Uterus (tissue), 2 donors: ENCODE measurements around the gene ME1.

ENCODE experiments used
- POLR2A ChIP-seq, 2 donors: fragments of 450-650 bp; IDR thresholded peaks; one replicate each; pipeline ENCODE4 v1.6.1; 2016; ENCODE audit warnings: antibody characterized with exemption in 2 of 2, mild to moderate bottlenecking in 1 of 2, moderate library complexity in 1 of 2
- TF ChIP-seq, protein P1 (sequence below), 4 experiments: fragments of 200-600 bp in 2 of 4; fragments of 450-650 bp in 2 of 4; sonication (generic) in 2 of 4; IDR thresholded peaks; one replicate each; pipeline ENCODE4 v1.5.1; 2016 to 2019; ENCODE audit warnings: antibody characterized with exemption in 4 of 4, mild to moderate bottlenecking in 2 of 4, moderate library complexity in 1 of 4

DNA sequence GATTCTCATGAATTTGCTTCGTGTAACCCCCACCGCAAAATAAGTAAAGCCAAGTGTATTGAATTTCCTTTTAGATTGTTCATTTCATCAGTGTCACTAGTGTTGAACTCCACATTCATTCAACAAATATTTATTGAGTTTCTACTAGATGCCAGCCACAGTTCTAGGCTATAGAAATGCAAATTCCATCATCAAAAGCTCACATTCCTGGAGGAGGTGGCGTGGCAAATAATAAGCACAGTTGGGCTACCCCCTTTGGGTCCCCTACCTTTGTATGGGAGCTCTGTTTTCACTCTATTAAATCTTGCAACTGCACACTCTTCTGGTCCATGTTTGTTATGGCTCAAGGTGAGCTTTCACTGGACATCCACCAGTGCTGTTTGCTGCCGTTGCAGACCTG is 12.7 kb upstream of the ME1 start:
- TF ChIP-seq, protein P1, sequence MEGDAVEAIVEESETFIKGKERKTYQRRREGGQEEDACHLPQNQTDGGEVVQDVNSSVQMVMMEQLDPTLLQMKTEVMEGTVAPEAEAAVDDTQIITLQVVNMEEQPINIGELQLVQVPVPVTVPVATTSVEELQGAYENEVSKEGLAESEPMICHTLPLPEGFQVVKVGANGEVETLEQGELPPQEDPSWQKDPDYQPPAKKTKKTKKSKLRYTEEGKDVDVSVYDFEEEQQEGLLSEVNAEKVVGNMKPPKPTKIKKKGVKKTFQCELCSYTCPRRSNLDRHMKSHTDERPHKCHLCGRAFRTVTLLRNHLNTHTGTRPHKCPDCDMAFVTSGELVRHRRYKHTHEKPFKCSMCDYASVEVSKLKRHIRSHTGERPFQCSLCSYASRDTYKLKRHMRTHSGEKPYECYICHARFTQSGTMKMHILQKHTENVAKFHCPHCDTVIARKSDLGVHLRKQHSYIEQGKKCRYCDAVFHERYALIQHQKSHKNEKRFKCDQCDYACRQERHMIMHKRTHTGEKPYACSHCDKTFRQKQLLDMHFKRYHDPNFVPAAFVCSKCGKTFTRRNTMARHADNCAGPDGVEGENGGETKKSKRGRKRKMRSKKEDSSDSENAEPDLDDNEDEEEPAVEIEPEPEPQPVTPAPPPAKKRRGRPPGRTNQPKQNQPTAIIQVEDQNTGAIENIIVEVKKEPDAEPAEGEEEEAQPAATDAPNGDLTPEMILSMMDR (IDR thresholded peaks at IDR 0.05), result no peak
- no peak for TF ChIP-seq POLR2A (IDR thresholded peaks at IDR 0.05)
